NCI-H1105 treated with DMSO at 0.1 percent for 48 hours (cell line): ENCODE data around the gene TBC1D1.

Experiments used
- DNase-seq: peaks from one replicate; lab custom pipeline; 2025; lab: John Stamatoyannopoulos, UW

Gene TBC1D1

DNA sequence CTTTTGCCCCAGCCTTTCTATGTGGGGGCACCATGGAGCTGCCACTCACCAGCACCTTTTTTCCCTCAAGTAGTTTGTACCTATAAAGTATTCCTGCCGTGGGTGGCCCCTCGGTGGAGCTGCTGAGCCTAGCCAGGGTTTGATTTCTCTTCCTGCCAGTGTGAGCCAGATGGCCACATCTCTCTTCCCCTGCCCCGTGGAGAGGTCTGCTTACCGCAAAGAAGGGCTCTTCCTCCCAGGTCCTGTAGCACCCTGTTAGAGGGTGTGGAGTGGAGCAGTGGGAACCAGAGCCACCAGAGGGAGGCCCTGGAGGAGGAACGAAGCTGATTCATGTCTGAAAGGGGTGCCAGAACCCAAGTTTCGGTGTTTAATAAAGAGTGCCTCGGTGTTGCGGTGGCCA lies 164.7 kb downstream of the TBC1D1 start:
- no peak for DNase-seq

DNA sequence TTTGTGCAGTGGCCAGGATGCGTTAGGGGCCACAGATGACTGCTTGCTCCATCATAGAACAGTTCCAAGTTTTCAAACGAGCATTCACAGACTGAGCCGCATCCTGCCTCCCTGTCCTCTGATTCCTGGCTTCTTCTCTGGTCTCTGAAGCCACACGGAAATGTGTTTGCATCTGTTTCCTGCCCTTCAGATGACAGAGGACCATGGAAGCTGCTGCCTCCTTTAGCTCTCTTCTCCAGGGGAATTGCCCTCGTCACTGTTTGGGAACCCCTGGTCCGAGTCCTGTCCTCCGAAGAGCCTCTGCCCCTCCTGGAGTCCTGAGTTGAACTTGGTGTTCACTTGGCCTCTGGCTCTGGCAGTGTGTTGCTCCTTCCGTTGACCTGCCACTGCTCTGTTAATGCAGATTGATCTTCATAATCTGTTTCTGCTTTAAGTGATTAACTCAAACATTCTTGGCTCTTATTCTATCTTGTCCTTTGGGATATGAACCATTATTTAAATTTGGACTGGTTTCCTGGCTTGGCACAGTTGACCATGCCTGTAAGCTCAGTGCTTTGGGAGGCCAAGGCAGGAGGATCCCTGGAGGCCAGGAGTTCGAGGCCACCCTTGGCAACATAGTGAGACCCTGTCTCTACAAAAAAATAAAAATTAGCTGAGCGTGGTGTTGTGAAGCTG lies 165.3 kb downstream of the TBC1D1 start:
- no peak for DNase-seq

DNA sequence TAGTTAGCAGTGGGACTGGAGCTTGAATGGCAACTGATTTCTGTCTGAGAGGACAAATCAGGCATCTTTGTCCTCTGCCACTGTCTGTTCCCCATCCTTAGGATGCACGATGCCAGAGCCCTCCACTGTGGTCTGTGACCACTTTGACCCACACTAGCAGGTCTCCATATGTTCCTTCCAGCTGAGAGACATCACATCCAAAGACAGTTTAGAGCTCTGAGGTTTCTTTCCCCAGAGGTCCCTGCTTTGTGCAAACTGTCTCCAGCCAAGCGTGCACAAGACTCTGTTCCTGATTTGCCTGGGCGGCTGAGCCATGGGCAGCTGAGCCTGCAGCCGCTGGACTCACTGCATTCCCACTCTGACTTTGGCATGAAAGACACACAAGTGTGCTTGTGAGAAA lies 167.3 kb downstream of the TBC1D1 start:
- DNase-seq, result no peak

DNA sequence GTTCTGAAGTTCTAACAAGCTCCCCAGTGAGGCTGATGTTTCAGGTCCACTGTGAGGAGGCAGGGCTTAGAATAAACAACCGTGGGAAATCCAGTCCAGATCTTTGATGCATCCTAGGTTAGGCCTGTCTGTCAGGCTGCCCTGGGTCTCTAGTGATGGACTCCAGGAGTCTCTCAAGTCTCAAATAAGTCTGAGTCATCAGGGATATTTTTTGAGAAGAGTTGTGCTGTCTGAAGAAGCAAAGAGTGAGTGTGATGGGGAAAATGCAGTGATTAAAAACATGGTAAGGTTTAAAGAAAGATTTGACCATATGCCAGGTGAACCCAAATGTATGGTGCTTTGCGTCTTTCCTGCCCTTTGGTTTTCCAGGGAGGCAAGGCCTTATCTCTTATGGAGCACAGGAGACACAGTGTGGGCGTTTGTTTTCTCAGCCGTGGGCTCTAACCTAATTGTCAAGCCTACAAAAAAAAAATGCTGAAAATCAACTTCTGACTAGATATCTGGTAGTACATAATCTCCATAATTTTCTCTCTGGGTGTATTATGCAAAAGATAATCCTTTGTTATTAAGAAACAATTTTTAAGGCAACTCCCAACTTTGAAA lies 170.0 kb downstream of the TBC1D1 start:
- DNase-seq, result no peak

DNA sequence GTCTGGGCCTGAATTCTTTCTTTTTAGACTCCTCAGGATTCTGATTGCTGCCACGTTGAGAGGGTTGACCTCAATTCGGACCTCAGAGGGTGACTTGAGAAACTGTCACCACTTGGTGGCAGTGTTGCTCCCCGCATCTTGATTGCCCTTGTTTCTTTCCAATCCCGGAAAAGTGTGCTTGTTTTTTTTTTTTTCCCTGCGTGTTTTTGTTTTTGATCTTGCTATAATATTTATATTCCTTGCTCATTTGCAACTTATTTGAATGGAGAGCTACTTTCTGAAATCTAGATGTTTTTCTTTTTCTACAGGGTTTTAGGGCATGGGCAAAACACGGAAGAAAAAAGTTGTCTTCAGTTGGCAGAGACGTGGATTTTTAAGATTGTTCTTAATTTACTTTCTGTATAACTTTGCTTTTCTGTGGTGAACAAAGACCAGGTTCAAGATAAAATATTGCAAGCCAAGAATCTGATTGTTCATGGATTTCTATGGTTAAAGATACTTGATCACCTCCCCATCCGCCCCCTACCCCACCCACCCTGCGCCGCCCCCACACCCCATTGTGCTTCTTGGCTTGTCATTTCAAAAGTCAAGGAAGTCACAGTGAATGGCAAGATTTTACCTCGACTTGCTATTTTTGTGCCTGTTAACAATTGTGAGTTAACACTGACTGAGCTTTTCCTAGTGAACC lies 171.3 kb downstream of the TBC1D1 start:
- DNase-seq, result peak; percentile 35

DNA sequence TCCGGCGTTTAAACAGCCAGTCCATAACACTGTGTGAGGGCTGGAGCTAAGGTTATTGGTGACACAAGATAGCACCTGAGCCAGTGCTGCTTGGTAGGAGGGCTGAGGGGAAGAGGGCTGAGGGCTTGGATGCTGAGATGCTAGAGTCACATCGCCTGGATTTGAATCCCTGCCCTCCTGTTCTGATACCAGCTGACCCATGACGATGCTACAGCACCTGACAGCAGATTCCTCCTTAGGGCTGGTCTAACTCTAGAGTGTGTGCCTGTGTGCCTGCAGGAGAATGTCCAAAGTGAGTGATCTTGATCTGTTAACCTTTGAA lies 171.9 kb downstream of the TBC1D1 start:
- DNase-seq, result no peak

DNA sequence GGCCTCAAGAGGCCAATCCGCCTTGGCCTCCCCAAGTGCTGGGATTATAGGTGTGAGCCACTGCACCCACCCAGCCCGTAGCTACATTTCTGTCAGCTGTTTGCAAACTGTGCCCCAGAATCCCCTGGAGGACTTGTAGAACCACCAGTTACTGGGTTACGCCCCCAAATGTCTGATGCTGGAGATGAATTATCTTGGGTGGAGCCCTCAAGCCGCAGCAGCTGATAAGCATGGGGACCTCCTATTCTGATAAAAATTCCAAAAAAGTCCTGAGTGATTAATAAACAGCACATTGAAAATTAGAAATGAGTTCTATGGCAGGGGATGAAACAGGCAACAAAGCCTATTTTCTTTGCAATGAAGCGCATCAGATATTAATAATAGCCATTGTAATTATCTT lies 174.3 kb downstream of the TBC1D1 start:
- no peak for DNase-seq

DNA sequence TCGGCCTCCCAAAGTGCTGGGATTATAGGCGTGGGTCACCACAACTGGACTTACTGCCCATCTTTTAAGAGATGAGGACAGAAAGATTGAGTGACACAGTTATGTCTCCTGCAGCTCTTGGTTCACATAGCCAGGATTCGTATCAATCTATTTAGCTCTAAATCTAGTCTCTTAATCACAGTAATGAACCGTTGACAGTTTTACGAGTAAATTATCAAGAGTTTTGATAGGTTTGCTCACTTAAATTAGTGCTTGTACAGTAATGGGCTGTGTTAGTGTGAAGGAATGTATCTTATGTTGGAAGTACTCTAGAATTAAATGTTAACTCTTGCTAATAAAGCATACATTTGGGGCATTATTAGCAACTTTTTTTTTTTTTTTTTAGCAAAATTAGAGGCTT lies 175.0 kb downstream of the TBC1D1 start:
- DNase-seq, result no peak

DNA sequence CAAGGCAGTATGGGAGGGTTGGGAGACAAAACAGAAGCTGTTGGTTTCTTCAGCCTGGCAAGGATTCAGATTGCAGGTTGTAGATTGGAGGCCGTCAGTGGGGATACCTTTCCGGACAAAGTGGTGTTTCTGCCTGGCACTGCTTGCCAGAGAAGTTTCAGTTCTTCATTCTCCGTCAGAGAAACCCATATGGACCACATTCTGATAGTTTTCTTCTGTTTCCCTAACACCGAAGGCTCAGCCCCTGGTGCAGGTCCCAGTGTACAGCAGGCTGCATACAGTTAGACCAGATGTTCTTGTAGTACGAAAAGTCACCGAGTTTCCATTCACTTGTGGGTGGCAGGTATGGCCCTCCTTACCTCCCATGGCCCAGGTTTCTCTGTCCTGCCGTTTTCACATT lies 176.6 kb downstream of the TBC1D1 start:
- DNase-seq, result no peak

DNA sequence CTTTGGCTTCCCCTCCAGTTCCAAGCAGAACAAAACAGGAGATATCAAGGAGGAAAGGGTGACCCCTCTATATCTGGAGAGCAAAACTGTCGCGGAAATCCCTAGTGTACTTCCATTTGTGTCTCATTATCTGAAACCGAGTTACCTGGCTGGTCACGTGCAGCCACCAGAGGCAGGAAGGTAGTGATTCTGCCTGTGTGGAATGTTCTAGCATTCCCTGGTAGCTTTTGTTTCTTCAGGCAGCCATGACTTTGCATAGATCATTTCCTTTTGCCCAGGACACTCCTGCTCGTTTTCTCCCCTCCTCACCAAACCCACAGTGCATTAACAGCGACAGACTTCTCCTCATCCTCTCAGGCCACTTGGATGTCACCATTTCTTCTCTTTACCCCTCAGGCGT lies 177.2 kb downstream of the TBC1D1 start:
- DNase-seq, result no peak

DNA sequence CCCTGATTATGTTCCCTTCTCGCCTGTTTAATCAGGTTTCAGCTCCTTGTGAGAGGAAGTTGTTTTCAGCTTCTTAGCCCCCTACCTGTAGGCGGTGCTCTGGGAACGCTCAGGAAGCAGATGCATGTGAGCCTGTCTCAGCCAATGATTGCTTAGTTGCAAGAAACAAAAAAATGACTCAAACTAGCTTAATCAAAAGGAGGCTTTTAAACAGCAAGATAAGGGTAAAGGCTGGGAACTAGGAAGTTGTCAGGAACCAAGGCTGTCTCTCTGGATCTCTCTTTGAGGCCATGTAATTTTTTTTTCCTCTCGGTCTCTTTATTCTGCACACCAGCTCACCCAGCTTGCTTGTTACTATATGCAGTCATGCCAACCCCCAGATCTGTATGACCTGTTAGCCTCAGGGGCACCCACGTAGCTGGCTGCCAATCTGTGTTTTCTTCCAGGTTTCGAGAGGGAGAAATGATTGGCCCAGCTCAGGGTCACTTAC lies 178.4 kb downstream of the TBC1D1 start:
- no peak for DNase-seq

DNA sequence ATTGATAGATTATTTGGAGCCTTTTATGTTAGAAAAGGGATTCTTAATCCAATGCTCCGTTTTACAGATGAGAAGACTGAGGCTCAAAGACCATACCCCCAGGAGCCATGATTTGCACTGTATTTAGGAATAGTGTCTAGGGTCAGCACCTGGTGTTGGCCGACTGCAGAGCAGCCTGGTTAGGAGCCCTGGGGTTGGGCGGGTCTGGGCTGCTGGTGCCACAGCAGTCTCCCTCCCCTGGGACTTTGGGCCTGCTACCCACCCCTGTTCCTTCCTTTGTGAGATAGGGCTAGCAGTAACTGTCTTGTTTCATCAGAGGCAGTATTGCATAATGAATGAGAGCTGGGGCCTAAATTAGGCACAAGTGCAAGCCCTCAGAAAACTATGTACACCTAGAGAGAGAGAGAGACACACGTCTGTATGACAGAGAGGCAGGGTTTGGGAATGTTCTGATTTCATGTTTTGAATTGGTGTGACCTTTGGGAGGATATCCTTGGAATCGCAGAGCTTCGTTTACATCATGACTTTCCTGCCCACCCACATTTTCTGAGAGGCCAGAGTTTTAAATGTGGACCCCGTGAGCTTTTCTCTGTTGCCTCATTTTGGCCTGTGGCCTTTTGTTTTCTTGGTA lies 181.0 kb downstream of the TBC1D1 start:
- DNase-seq, result no peak

DNA sequence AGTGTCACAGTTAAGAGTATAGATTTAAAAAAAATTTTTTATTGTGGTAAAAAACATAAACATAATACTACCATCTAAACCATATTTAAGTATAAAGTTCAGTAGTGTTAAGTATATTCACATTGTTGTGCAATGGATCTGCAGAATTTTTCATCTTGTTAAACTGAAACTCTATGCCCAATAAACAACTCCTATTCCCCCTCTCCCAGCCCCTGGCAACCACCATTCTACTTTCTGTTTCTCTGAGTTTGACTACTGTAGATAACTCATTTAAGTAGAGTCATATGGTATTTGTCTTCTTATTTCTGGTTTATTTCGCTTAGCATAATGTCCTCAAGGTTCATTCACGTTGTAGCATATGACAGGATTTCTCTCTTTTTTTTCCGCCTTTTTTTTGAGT lies 181.7 kb downstream of the TBC1D1 start:
- DNase-seq, result no peak

DNA sequence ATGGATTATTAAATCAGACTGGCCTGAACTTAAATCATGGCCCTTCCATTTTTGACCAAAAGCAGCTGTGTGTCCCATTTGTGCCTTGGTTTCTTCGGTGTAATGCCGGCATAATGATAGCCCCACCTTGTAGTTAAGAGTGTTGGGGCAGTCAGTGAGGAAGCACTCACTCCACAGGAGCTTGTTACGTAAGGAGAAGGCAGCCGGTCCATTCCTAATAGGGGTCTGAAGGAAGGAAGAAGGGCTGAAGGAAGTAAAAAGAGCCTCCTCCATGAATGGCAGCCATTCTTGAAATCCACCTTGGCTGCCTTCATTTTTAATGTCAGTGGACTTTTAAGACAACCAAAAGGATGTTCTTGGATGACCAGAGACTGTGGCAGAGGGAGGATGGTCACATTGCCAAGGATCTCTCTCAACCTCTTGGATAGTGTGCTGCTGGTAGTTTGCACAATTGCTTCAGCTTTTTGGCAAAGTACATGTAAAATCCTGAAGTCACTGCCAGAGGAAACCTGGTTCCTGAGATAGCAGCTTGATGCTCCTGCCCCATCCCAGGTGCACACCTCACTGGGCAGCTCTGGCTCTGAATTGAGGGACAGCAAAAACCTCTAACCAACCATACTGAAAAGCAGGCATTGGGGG lies 182.8 kb downstream of the TBC1D1 start:
- no peak for DNase-seq

DNA sequence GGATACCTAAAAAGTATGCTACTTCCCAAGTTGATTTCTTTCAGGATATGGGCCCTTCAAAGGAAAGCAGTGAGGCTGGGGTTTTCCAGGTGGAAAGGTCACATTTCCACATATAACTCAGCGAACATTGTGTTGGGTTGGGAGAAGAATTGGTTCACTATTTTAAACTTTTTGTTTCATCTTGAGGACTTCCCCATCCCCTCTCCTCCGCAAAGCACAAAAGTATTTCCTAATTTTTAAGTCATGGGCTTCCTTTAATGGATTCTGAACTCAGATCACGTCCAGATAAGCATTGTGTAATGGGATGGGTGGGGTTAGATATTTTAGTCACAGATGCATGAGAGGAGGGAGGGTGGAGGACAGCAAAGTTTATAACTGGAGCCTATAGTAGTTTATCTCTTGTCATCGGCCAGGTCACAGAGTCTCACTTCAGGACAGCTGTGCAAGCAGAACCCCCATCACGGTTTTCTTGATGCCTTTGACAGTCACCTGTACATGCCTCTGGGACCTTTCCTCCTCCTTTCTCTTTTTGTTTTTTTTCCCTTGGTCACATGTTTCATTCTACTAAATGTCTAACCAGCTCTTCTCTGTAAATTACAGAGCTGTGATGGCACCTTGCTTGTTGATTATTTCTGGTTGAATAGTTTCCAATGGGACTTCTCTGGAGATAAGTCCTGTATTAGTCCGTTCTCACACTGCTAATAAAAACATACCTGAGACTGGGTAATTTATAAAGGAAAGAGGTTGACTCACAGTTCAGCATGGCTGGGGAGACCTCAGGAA lies 184.7 kb downstream of the TBC1D1 start:
- DNase-seq, result no peak

DNA sequence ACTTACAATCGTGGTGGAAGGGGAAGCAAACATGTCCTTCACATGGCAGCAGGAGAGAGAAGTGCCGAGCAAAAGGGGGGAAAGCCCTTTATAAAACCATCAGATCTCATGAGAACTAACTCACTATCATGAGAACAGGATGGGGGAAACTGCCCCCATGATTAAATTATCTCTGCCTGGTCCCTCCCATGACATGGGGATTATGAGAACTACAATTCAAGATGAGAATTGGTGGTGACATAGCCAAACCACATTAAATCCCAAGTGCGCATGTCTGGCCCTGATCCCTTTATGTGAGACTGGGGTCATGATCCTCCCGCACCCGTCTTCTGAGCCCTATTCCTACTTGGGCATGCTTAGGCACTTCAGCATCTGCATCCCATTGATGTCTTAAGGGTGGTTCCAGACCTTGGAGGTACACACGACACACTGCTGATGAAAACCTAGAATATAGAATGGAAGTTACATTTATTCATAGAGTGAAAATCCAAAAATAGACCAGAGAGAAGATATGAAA lies 185.3 kb downstream of the TBC1D1 start:
- DNase-seq, result no peak

DNA sequence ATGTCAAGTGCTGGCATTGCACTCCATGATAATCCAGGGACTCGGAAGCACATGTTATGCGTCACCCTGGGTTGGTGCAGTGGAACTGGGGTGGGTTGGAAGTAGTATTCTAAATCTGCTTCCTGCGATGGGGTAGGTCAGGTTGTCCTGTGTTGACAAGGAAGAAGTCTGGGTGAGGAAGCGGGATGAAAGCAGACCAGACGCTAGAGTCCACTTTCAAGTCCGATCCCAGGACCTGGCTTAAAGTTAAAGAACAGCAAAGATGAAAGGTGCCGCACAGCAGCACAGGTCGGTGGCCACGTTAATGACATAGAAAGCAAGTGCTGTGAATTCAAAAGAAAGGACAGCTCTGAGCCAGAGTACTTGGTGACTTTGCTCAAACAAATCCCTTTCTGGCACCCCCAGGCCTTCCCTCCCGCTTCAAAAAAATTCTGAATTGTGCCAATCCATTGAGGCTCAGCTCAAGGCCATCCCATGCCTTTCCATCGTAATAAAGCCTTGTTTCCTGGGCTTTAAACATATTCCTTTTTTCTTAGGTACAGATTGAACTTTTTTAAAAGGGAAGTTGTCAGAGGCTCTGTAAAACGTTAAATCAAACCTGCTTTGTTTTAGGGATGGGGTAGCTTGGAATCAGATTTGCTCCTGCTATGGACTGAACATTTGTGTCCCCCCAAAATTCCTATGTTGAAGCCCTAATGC lies 187.1 kb downstream of the TBC1D1 start:
- no peak for DNase-seq

DNA sequence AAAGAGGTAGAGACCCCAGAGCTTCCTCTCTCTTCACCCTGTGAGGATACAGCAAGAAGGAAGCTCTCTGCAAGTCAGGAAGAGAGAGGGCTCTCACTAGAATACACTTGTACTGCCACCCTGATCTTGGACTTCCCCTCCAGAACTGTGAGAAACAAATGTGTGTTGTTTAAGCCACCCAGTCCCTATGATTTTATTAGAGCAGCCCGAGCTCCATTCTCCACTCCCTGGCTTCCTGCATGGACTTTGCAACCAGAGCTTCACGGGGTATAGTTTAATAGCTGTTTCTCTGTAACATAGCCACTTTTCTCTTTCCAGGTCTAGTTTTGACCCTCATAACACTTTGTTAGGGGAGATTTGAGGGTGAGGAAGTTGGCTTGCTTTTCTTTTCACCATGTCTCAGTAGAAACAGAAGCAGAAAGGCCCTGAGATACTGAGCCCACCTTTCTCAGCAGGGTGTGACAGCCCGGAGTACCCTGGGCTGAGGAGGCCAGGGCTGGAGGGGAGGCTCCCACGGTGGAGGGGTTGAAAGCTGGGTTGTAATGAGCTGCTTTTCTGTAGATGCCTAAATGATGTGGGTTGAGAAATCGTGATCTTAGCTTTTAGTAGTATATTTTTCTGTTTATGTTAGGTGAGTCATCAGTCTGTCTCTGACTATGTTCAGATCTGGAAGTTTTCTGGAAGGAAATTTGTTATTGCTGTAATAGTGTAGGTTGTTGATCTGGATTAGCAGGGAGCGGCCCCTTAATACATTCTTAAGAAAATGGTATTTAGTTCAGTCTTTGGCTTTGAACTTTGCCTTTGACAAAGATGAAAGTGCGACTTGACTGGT lies 187.9 kb downstream of the TBC1D1 start:
- DNase-seq, result no peak

DNA sequence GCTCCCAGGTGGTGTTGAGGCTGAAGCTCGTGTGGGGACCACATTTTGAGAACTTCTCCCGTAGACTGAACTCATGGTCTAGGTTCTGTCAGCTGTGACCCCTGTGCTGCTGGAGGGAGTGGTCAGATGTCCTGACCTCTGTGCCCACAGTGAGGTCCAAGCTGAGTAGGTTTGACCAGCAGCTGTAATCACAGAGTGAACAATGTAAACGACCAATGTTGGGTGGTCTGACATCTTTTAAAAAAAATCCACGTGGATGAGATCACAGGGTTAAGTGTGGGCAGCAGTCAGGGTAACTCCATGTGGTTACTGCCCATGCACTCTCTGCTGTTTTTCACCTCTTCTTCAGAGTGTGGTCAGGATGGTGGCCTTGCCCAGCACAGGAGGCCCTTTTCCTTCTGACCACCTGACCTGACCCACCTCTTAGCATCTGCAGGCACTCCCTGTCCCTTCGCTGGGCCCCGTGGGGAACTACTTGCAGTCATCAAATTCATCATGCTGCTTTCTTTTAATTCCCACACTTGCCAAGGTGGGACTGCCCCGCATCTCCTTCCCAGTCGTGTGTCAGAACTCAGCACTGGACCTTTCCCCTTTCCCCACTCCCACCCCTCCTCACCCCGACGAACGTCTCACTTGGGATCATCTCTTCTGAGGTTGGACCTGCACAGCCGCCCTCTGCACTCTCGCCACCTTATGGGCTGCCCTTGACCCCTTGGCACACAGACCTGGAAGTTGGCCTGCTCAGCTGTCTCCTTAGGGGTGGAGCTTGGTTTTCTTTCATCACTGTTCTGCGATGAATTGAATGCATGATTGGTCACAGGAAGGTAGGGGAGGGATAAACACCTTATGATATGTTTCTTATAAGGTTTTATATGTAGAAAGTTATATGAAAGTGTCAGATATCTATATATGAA lies 189.4 kb downstream of the TBC1D1 start:
- no peak for DNase-seq
